SU-DHL-6 (cell line): ENCODE measurements around the gene RPP40.

Source experiments
- CTCF ChIP-seq: fragments of 200-600 bp; sonication (generic); IDR thresholded peaks from one replicate; pipeline ENCODE4 v1.5.1; 2017; ENCODE audit warnings: antibody characterized with exemption, mild to moderate bottlenecking, low read length, moderate library complexity; ENCODE audit not compliant: insufficient read depth, poor library complexity, severe bottlenecking
- EZH2phosphoT487 ChIP-seq: fragments of 200-600 bp; sonication (generic), shearing (Covaris generic); conservative IDR thresholded peaks from 2 replicates; pipeline ENCODE4 v1.6.1; 2018; ENCODE audit warnings: mild to moderate bottlenecking, antibody characterized with exemption, low read length, moderate library complexity, mixed read lengths

- TF ChIP-seq CTCF (no peak), EZH2phosphoT487 (no peak)
These were observed 16.4 kb downstream of the RPP40 start for GRCh38 chr6:4987432-4987831.
